HCT116 (cell line): ENCODE results near the gene ZNF576.

Experiments
- CEBPB ChIP-seq: IDR thresholded peaks from 2 replicates; pipeline ENCODE4 v1.6.1; 2012; ENCODE audit warnings: low read depth
- EZH2 ChIP-seq: fragments of 200-600 bp; sonication (generic); IDR thresholded peaks from 2 replicates; pipeline ENCODE4 v1.6.1; 2017; ENCODE audit warnings: antibody characterized with exemption, mixed run types
- EZH2phosphoT487 ChIP-seq: fragments of 200-600 bp; IDR thresholded peaks from 2 replicates; pipeline ENCODE4 v1.6.1; 2018; ENCODE audit warnings: antibody characterized with exemption, borderline replicate concordance
- POLR2A ChIP-seq: IDR thresholded peaks from 2 replicates; pipeline ENCODE4 v1.7.0; 2011; ENCODE audit warnings: borderline replicate concordance; ENCODE audit not compliant: insufficient read depth, insufficient read length; ENCODE audit errors: extremely low read depth
- RAD21 ChIP-seq: IDR thresholded peaks from 2 replicates; pipeline ENCODE4 v1.6.1; 2012; ENCODE audit warnings: low read depth, mild to moderate bottlenecking
- ZNF274 ChIP-seq: fragments of 200-500 bp; sonication (Bioruptor generic); IDR thresholded peaks from 2 replicates; pipeline ENCODE4 v1.6.1; 2014; ENCODE audit warnings: mild to moderate bottlenecking, low read depth, low read length, inconsistent platforms
- TF ChIP-seq, protein P1 (sequence below), 3 experiments: fragments of 200-600 bp in 1 of 3; sonication (generic) in 1 of 3; IDR thresholded peaks in 2 of 3; conservative IDR thresholded peaks in 1 of 3; 2 replicates each; pipeline ENCODE4 v1.5.1; 2012 to 2017; ENCODE audit warnings: low read depth in 2 of 3, low read length in 2 of 3, antibody characterized with exemption in 1 of 3, borderline replicate concordance in 1 of 3, control low read depth in 1 of 3, mild to moderate bottlenecking in 1 of 3, mixed read lengths in 1 of 3, mixed run types in 1 of 3, moderate library complexity in 1 of 3; ENCODE audit not compliant: insufficient read depth in 1 of 3
- TF ChIP-seq, protein P2 (sequence below): IDR thresholded peaks from 2 replicates; pipeline ENCODE4 v1.6.1; 2012

DNA sequence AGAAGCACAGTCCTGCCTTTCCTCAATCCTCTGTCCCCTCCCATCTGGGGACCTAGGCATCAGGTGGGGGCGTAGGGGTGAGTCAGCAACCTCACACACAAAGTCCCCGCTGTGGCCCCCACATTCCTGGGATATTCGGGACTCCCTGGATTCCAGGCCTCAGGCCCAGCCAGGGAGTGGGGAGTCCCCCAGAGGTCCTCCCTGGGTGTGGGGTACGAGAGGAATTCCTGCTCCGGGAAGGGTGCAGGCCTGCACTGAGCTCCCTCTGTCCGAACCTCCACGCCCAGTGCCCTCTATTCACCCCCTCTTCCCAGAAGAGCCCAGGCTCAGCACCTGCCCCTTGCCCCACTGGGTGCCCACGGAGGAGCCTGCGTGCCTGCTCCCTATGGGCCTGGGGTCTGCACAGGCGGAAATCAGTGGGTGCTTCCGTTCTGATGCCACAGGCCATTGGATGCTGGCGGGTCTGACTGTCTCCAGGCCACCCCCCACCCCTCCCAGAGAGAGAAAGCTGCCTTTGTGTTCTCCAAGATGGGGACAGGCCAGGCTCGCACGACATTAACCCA lies 39.8 kb downstream of the ZNF576 start:
- TF ChIP-seq, protein P1, sequence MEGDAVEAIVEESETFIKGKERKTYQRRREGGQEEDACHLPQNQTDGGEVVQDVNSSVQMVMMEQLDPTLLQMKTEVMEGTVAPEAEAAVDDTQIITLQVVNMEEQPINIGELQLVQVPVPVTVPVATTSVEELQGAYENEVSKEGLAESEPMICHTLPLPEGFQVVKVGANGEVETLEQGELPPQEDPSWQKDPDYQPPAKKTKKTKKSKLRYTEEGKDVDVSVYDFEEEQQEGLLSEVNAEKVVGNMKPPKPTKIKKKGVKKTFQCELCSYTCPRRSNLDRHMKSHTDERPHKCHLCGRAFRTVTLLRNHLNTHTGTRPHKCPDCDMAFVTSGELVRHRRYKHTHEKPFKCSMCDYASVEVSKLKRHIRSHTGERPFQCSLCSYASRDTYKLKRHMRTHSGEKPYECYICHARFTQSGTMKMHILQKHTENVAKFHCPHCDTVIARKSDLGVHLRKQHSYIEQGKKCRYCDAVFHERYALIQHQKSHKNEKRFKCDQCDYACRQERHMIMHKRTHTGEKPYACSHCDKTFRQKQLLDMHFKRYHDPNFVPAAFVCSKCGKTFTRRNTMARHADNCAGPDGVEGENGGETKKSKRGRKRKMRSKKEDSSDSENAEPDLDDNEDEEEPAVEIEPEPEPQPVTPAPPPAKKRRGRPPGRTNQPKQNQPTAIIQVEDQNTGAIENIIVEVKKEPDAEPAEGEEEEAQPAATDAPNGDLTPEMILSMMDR (IDR thresholded peaks at IDR 0.05 in 2 of 3, conservative IDR thresholded peaks at IDR 0.05 in 1 of 3; ENCODE audit: borderline replicate concordance in 1 of 3, insufficient read depth in 1 of 3, low read depth in 2 of 3, low read length in 2 of 3): no peak
- TF ChIP-seq EZH2 (no peak), EZH2phosphoT487 (no peak), RAD21 (no peak), POLR2A (no peak), ZNF274 (no peak), CEBPB (no peak)
- TF ChIP-seq, protein P2, sequence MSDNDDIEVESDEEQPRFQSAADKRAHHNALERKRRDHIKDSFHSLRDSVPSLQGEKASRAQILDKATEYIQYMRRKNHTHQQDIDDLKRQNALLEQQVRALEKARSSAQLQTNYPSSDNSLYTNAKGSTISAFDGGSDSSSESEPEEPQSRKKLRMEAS: no peak
